ENCODE measurements around the gene KIAA0513.

Gene KIAA0513

GRCh38 chr16:85134076-85134788 is 106.6 kb downstream of the KIAA0513 start:
- no peak for DNase-seq (ENCODE audit: low read depth in 2 of 2)

- no peak for DNase-seq (ENCODE audit: low read depth in 2 of 2)
Measured at GRCh38 chr16:85134789-85135142, 107.2 kb downstream of the KIAA0513 start.

GRCh38 chr16:85136213-85136701 is 108.7 kb downstream of the KIAA0513 start:
- DNase-seq (ENCODE audit: low read depth in 2 of 2): no peak

- DNase-seq (ENCODE audit: low read depth in 2 of 2): no peak
Measured at GRCh38 chr16:85136702-85137322, 109.2 kb downstream of the KIAA0513 start.

- no peak for DNase-seq (ENCODE audit: low read depth in 2 of 2)
Measured at GRCh38 chr16:85137323-85138072, 109.9 kb downstream of the KIAA0513 start.

GRCh38 chr16:85138073-85138824 is 110.7 kb downstream of the KIAA0513 start:
- no peak for DNase-seq (ENCODE audit: low read depth in 2 of 2)

- DNase-seq (ENCODE audit: low read depth in 2 of 2): no peak
Measured at GRCh38 chr16:85138825-85139627, 111.4 kb downstream of the KIAA0513 start.

- DNase-seq (ENCODE audit: low read depth in 2 of 2): no peak
Measured at GRCh38 chr16:85139881-85140339, 112.3 kb downstream of the KIAA0513 start.

- no peak for DNase-seq (ENCODE audit: low read depth in 2 of 2)
Measured at GRCh38 chr16:85140455-85141012, 112.9 kb downstream of the KIAA0513 start.

GRCh38 chr16:85141491-85142128 is 114.0 kb downstream of the KIAA0513 start:
- no peak for DNase-seq (ENCODE audit: low read depth in 2 of 2)

GRCh38 chr16:85142129-85142513 is 114.5 kb downstream of the KIAA0513 start:
- DNase-seq (ENCODE audit: low read depth in 2 of 2): no peak

- DNase-seq (ENCODE audit: low read depth in 2 of 2): no peak
Measured at GRCh38 chr16:85142771-85143211, 115.2 kb downstream of the KIAA0513 start.
